HPDE6-E6E7 (cell line): ENCODE data around the gene FCHSD2.
"Not testable (repeated sequence)": the region's sequence is repeated elsewhere in the genome, so short reads cannot be mapped to it uniquely, and the experiment has no call there.

Experiments used
- DNase-seq: peaks from one replicate; pipeline ENCODE4 v3.0.0; 2011; ENCODE audit warnings: missing footprints; ENCODE audit errors: extremely low spot score

Gene FCHSD2

GRCh38 chr11:72798361-72798760 is 343.8 kb downstream of the FCHSD2 start:
- no peak for DNase-seq

- peak; percentile 96 for DNase-seq
These were observed 348.4 kb downstream of the FCHSD2 start, which contains the start of gene STARD10 for GRCh38 chr11:72793425-72794367. Gene STARD10 (minus strand): TSS chr11:72794047. CDS start chr11:72781181, 12,866 bp downstream.

GRCh38 chr11:72793076-72793424 is 349.1 kb downstream of the FCHSD2 start:
- DNase-seq: no peak

- no peak for DNase-seq
These were observed 349.6 kb downstream of the FCHSD2 start for GRCh38 chr11:72792437-72793021.

GRCh38 chr11:72791228-72791627 is 350.9 kb downstream of the FCHSD2 start:
- DNase-seq: not testable (repeated sequence)

- no peak for DNase-seq
These were observed 352.5 kb downstream of the FCHSD2 start for GRCh38 chr11:72789493-72790131.

GRCh38 chr11:72788241-72788640 is 353.9 kb downstream of the FCHSD2 start:
- no peak for DNase-seq

- no peak for DNase-seq
These were observed 354.7 kb downstream of the FCHSD2 start for GRCh38 chr11:72787216-72788104.
